ENCODE results near the gene PPP2R2D. TPM values are rescaled to one million over a fixed set of nuclear protein-coding genes. Genes with fewer than 3 reads are reported as not detected.

PPP2R2D gene
- total RNA-seq, 1 experiment from 2014 or later = 15.8 TPM

- peak; percentile 13 for DNase-seq (ENCODE audit: low read depth)
These were observed 12.6 kb upstream of the PPP2R2D start for GRCh38 chr10:131888186-131888604.

DNA sequence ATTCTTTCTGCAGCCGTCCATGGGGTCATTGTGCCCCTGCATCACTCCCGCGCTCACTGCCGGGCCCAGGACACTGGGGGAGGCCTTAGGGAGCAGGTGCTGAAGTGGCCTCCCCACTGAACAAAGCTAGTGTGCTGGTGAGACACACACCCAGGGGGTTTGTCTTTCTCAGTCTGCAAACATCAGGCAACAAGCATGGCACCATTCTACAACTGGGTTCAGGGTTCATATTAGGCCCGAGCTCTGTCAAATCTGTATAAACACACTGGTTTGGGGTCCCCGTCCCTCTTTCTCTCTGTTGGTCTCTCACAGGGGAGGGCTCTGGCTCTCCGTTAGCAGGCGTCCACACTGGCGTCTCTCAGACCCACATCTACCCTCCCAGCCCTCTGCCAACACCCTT lies 11.1 kb upstream of the PPP2R2D start:
- DNase-seq (ENCODE audit: low read depth) = no peak

GRCh38 chr10:131890276-131891195 lies 10.3 kb upstream of the PPP2R2D start:
- no peak for DNase-seq (ENCODE audit: low read depth)

- DNase-seq (ENCODE audit: low read depth) = peak; percentile 77
These were observed 9.4 kb upstream of the PPP2R2D start for GRCh38 chr10:131891196-131891928.

DNA sequence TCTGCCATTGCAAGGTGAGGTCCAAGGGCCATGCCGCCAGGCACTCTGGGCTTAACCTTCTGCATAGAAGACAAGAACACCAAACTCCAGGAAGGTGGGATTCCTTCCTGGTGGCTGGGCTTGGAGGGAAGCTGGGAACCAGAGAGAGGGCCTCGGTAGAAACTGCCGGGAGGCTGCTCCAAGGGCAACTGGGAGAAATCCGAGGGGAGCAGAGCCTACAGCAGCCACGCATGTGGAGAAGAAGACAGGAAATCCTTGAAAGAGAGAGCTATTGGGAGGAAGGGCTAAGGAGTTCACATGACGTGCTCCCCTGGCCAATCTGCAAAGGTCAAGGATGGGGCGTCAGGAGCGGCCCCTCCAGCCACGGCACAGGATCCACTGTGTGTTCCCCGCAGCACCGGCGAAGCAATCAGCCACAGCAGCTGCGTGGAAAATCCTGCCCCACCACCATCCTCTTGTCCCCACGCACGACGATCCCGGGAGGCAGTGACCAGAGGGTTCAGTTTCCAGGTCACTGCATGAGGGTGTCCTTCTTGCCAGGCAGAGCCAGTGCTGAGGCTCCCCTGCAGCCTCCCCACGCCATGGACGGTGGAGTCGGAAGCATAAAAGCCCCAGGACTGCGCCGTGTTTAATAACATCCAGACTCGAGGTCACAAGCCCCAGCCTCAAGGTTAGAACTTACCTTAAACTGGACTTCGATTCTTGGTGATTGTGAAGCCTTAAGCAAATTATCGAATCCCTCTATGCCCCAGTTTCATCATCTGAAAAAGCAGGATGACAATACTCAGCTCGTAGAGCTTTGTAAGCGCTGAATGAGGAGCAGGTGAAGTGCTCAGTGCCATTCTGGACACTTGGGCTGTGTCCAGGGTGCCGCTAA lies 8.6 kb upstream of the PPP2R2D start:
- no peak for DNase-seq (ENCODE audit: low read depth)

DNA sequence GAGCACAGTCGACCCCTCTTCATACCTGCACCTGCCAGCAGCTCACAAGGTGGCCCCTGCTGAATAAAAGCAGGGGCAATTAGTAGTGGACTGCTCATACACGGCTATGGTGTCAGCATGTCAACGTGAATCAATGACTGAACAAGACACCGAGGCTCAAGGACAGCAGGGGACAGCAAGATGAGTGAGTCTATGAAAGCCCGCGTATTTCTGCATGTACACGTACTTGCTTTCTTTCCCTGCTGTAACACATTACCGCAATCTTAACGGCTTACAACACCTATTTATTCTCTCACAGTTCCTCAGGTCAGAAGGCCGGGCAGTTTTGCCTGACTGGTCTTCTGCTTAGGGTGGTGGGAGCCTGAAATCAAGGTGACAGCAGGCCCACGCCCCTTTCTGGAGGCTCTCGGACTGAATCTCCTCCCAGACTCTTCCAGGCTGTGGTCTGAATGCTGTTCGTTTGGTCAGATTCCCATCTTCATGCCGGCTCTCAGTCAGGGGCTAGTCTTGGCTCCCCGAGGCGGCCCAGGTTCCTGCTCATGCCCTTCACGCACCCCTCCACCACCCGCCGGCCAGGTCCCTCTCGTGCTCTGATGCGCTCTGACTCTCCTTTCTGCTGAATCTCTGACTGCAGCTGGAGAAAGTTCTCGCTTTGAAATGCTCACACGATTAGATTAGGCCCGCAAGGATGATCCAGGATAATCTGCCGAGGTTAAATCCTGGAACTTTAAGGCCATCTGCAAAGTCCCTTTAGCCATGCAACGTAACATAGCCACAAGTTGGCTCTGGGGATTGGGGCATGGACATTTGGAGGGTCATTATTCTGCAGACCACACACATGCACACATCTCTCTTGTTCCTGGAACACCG lies 7.8 kb upstream of the PPP2R2D start:
- no peak for DNase-seq (ENCODE audit: low read depth)

- no peak for DNase-seq (ENCODE audit: low read depth)
These were observed 5.7 kb upstream of the PPP2R2D start for GRCh38 chr10:131895116-131895515.

DNA sequence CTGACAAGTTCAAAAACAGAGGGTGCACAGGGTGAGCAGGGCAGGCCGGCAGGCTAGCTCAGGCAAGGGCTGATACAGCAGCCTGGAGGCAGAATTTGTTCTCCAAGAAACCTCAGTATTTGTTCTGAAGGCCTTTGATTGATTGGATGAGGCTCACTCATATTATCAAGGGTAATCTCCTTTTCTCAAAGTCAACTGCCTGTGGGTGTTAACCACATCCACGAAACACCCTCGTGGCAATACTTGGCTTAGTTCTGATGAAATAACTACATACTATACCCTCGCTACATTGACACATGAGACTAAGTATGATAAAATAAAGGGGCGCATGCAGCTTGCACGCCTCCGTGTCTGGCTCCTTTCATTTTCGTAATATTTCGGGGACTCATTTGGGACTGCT lies 4.4 kb upstream of the PPP2R2D start:
- no peak for DNase-seq (ENCODE audit: low read depth)

- DNase-seq (ENCODE audit: low read depth) = no peak
These were observed 3.4 kb upstream of the PPP2R2D start for GRCh38 chr10:131897297-131897899.

- no peak for DNase-seq (ENCODE audit: low read depth)
These were observed 2.7 kb upstream of the PPP2R2D start for GRCh38 chr10:131898061-131898460.

- DNase-seq (ENCODE audit: low read depth) = no peak
These were observed 2.1 kb upstream of the PPP2R2D start for GRCh38 chr10:131898713-131899112.

- no peak for DNase-seq (ENCODE audit: low read depth)
These were observed 1.6 kb upstream of the PPP2R2D start for GRCh38 chr10:131899116-131899690.

- DNase-seq (ENCODE audit: low read depth) = peak; percentile 13
These were observed 986 bp upstream of the PPP2R2D start for GRCh38 chr10:131899695-131900349.

DNA sequence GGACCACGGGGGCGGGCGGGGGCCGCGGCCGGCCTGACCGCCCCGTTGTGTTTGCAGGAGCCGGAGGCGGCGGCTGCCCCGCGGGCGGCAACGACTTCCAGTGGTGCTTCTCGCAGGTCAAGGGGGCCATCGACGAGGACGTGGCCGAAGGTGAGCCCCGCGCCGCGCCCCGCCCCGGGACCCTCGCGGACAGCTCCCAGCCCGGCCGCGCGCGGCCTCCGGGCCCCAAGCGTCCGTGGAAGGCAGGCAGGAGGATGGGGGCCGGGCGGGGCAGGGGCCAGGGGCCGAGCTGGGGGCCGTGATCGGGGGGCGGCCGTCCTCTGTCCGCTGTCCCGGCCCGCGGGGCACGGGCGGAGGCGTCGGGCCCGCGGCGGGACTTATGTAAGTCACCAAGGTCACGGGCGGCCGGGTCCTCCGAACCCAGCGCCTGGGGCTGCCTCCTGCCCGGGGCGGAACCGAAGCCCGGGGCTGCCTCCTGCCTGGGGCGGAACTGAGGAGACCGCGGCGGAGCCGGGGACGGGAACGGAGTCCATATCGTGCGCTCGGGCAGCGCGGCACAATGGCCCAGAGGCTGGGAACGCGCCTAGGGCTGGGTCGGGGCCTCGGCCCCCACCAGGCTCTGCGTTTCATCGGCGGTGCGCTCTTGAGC lies 497 bp downstream of the PPP2R2D start:
- peak; percentile 24 for DNase-seq (ENCODE audit: low read depth)

DNA sequence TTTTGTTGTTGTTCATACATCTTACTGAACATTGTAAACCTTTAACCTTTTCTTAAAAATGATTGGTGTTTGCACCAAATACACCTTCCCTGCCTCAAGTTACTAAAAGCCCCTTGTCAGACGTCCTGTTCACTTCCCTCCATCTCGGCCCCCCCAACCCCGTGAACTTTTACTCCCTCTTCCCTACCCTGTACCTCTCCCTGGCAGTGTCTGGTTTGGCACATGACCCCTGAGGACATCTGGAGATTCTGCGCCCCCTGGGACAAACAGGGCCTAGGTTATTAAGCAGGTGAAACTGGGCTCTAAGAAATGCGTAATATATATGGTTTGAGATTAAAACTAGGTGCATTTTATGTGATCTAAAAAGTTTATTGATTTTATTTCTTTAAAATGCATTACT lies 1.4 kb downstream of the PPP2R2D start:
- DNase-seq (ENCODE audit: low read depth) = no peak

DNA sequence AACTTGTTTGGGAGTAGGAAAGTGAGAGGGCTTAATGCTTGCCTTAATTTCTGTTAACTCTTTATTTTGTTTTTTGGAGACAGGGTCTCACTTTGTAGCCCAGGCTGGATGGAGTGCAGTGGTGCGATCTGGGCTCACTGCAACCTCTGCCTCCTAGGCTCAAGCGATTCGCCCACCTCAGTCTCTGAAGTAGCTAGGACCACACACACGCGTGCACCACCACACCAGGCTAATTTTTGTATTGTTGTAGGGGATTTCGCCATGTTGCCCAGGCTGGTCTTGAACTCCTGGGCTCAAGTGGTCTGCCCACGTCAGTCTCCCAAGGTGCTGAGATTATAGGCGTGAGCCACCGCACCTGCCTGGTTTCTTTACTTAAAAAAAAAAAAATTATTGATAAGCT lies 1.9 kb downstream of the PPP2R2D start:
- DNase-seq (ENCODE audit: low read depth) = no peak

DNA sequence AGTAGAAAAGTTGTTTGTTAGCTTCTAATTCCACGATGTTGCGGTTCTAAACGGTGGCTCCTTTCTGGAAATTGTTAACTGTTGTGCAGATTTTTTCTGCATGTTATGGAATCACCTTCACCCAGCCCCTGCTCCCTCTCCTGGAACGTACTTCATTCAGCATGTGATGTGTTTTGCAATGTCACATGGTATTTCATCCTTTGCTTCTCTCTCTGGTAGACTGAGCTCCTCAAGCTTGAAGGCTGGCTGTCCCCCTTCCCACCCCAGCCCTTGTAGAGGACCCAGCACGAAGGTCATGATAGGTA lies 4.4 kb downstream of the PPP2R2D start:
- no peak for DNase-seq (ENCODE audit: low read depth)

- no peak for DNase-seq (ENCODE audit: low read depth)
These were observed 4.9 kb downstream of the PPP2R2D start for GRCh38 chr10:131905603-131906268.

GRCh38 chr10:131906269-131906639 lies 5.4 kb downstream of the PPP2R2D start:
- no peak for DNase-seq (ENCODE audit: low read depth)

All from Daoy (cell line).